OCI-LY7 (cell line): Measurements from ENCODE around the gene GNGT1. TPM values are rescaled to one million over a fixed set of nuclear protein-coding genes. Genes with fewer than 3 reads are reported as not detected.

Experiments
- BruUV-seq: library from RNA; stranded (reverse); fragments of 400-500 nt; replicated peaks from 2 replicates; lab custom pipeline; 2021; lab: Mats Ljungman, UMichigan
- CTCF ChIA-PET: fragments of 300-600 bp; sonication (Branson Sonifier 250); formaldehyde crosslinking; loops from one replicate; lab custom pipeline; 2022; ENCODE audit warnings: antibody characterized with exemption; ENCODE audit not compliant: unreplicated experiment; lab: Charles Lee
- POLR2A ChIA-PET: fragments of 300-600 bp; sonication (Branson Sonifier 250); formaldehyde crosslinking; loops from one replicate; lab custom pipeline; 2022; ENCODE audit warnings: antibody characterized with exemption; lab: Charles Lee
- DNase-seq: peaks from one replicate; pipeline ENCODE4 v3.0.0-alpha.2; 2015; ENCODE audit warnings: low spot score
- H2AFZ ChIP-seq: fragments of 200-600 bp; sonication (generic), shearing (Covaris generic); 2 replicates; pipeline ENCODE4 v1.6.1; 2014; ENCODE audit warnings: mild to moderate bottlenecking, antibody characterized with exemption, low read length, moderate library complexity
- H3K27ac ChIP-seq: fragments of 200-600 bp; sonication (generic); 2 replicates; pipeline ENCODE4 v1.5.1; 2014; ENCODE audit warnings: mixed run types, low read depth, mild to moderate bottlenecking, moderate library complexity, low read length, inconsistent platforms; ENCODE audit not compliant: poor library complexity, severe bottlenecking
- H3K36me3 ChIP-seq: fragments of 200-600 bp; sonication (generic); 2 replicates; pipeline ENCODE4 v1.6.1; 2014; ENCODE audit warnings: mild to moderate bottlenecking, antibody characterized with exemption, low read length, moderate library complexity, mixed read lengths; ENCODE audit not compliant: insufficient read depth
- H3K4me1 ChIP-seq: fragments of 200-600 bp; sonication (generic); 2 replicates; pipeline ENCODE4 v1.5.1; 2014; ENCODE audit warnings: mild to moderate bottlenecking, low read length; ENCODE audit not compliant: insufficient read depth, poor library complexity, severe bottlenecking
- H3K4me2 ChIP-seq: fragments of 200-600 bp; sonication (generic); 2 replicates; pipeline ENCODE4 v1.6.1; 2014; ENCODE audit warnings: mild to moderate bottlenecking, low read length
- H3K4me3 ChIP-seq: fragments of 200-600 bp; sonication (generic); 2 replicates; pipeline ENCODE4 v1.5.1; 2014; ENCODE audit warnings: mild to moderate bottlenecking, low read depth, low read length; ENCODE audit not compliant: poor library complexity, severe bottlenecking
- H3K79me2 ChIP-seq: fragments of 200-600 bp; sonication (generic); 2 replicates; pipeline ENCODE4 v1.6.1; 2016; ENCODE audit warnings: low read depth, mild to moderate bottlenecking, low read length, moderate library complexity, mixed read lengths; ENCODE audit not compliant: insufficient read depth
- H3K9me2 ChIP-seq: fragments of 200-600 bp; sonication (generic); 2 replicates; pipeline ENCODE4 v1.6.1; 2016; ENCODE audit warnings: mild to moderate bottlenecking, low read length, mixed read lengths; ENCODE audit not compliant: insufficient read depth
- H3K9me3 ChIP-seq: fragments of 200-600 bp; sonication (generic); 2 replicates; pipeline ENCODE4 v1.6.1; 2014; ENCODE audit warnings: mild to moderate bottlenecking, mixed run types, low read length, mixed read lengths
- H4K20me1 ChIP-seq: fragments of 200-600 bp; sonication (generic); 2 replicates; pipeline ENCODE4 v1.6.1; 2014; ENCODE audit warnings: mild to moderate bottlenecking, antibody characterized with exemption, low read length, moderate library complexity, mixed read lengths; ENCODE audit not compliant: insufficient read depth
- CTCF ChIP-seq: fragments of 200-600 bp; sonication (generic); conservative IDR thresholded peaks from 2 replicates; pipeline ENCODE4 v1.5.1; 2014; ENCODE audit warnings: mild to moderate bottlenecking, antibody characterized with exemption, low read length, moderate library complexity, mixed read lengths
- EZH2phosphoT487 ChIP-seq: fragments of 200-600 bp; sonication (generic); IDR thresholded peaks from 2 replicates; pipeline ENCODE4 v1.6.1; 2018; ENCODE audit warnings: low read depth, borderline replicate concordance, mild to moderate bottlenecking, mixed run types, antibody characterized with exemption, low read length, moderate library complexity, mixed read lengths
- intact Hi-C: fragments of 100-400 bp; cut with micrococcal nuclease; formaldehyde crosslinking; loops from one replicate; pipeline ENCODE4 v1.10.0; 2022; ENCODE audit not compliant: unreplicated experiment
- total RNA-seq, 2 experiments: library from RNA; depleted of rRNA in 1 of 2; stranded (reverse); fragments of >200 nt in 1 of 2; shearing (Covaris generic) in 1 of 2; gene quantifications; 2 replicates each; pipeline ENCODE4 v1.2.3, GENCODE V29; 2014 to 2022

GNGT1 gene
- total RNA-seq, 2 experiments from 2014 or later: not detected

- no peak overlapping the region for H3K4me3 ChIP-seq
- TF ChIP-seq CTCF (peak; percentile 72), EZH2phosphoT487 (no peak)
- H3K4me2 ChIP-seq: no peak overlapping the region
- POLR2A ChIA-PET: no interaction called here
- H3K36me3 ChIP-seq: no peaks in the 10 kb centered on the region
- H3K27ac ChIP-seq: no peak overlapping the region
- H4K20me1 ChIP-seq: no peaks in the 10 kb centered on the region
- no peaks in the 10 kb centered on the region for H3K9me2 ChIP-seq
- no TSS peak for BruUV-seq
- CTCF ChIA-PET: no interaction called here
- no peak overlapping the region for H2AFZ ChIP-seq
- no peaks in the 10 kb centered on the region for H3K79me2 ChIP-seq
- DNase-seq: peak; percentile 3
- H3K4me1 ChIP-seq: no peaks in the 10 kb centered on the region
- no peaks in the 10 kb centered on the region for H3K9me3 ChIP-seq
- intact Hi-C loops: no loop called here
These were observed 44.9 kb upstream of the GNGT1 start for GRCh38 chr7:93861325-93861949.

- Histone ChIP-seq H3K4me1 (no peaks in the 10 kb centered on the region), H3K9me2 (no peaks in the 10 kb centered on the region), H3K79me2 (no peaks in the 10 kb centered on the region), H3K4me2 (no peak overlapping the region), H4K20me1 (no peaks in the 10 kb centered on the region), H3K27ac (no peak overlapping the region), H2AFZ (no peak overlapping the region), H3K9me3 (no peaks in the 10 kb centered on the region), H3K4me3 (no peak overlapping the region), H3K36me3 (no peaks in the 10 kb centered on the region)
- POLR2A ChIA-PET: interaction anchor here (1.0 kb wide), 1 partner anchor 9 kb away, joined by 3 read pairs; no protein-coding TSS in a partner anchor
- intact Hi-C loops: no loop called here
- CTCF ChIA-PET: no interaction called here
- no peak for TF ChIP-seq EZH2phosphoT487
- no peak for TF ChIP-seq CTCF
- DNase-seq: no peak
- BruUV-seq: no TSS peak
These were observed 43.7 kb upstream of the GNGT1 start for GRCh38 chr7:93862651-93863050.

- H3K27ac ChIP-seq: no peak overlapping the region
- TF ChIP-seq CTCF (no peak), EZH2phosphoT487 (no peak)
- no peak overlapping the region for H3K4me2 ChIP-seq
- ChIA-PET POLR2A (interaction anchor here (1.4 kb wide), 1 partner anchor 30 kb away, joined by 4 read pairs; no protein-coding TSS in a partner anchor), CTCF (no interaction called here)
- no peaks in the 10 kb centered on the region for H4K20me1 ChIP-seq
- intact Hi-C loops: no loop called here
- no peak for DNase-seq
- no peak overlapping the region for H3K4me3 ChIP-seq
- no peak overlapping the region for H2AFZ ChIP-seq
- H3K79me2 ChIP-seq: no peaks in the 10 kb centered on the region
- BruUV-seq: no TSS peak
- H3K9me3 ChIP-seq: no peaks in the 10 kb centered on the region
- no peaks in the 10 kb centered on the region for H3K4me1 ChIP-seq
- no peaks in the 10 kb centered on the region for H3K9me2 ChIP-seq
- no peaks in the 10 kb centered on the region for H3K36me3 ChIP-seq
These were observed 39.5 kb upstream of the GNGT1 start for GRCh38 chr7:93866886-93867285.
